Dermis blood vessel endothelial cell (primary cell): ENCODE data around the gene FAIM. TPM values are rescaled to one million over a fixed set of nuclear protein-coding genes. Genes with fewer than 3 reads are reported as not detected.
"Not testable (repeated sequence)": the region's sequence is repeated elsewhere in the genome, so short reads cannot be mapped to it uniquely, and the experiment has no call there.

ENCODE experiments used
- DNase-seq: peaks from one replicate; pipeline ENCODE4 v3.0.0; 2010
- total RNA-seq: library from RNA; depleted of rRNA; stranded (reverse); fragments of >200 nt; gene quantifications from 2 replicates; pipeline ENCODE4 v1.2.3, GENCODE V29; 2014

Gene FAIM
- total RNA-seq, 1 donor from 2014 or later: 5.6 TPM

DNA sequence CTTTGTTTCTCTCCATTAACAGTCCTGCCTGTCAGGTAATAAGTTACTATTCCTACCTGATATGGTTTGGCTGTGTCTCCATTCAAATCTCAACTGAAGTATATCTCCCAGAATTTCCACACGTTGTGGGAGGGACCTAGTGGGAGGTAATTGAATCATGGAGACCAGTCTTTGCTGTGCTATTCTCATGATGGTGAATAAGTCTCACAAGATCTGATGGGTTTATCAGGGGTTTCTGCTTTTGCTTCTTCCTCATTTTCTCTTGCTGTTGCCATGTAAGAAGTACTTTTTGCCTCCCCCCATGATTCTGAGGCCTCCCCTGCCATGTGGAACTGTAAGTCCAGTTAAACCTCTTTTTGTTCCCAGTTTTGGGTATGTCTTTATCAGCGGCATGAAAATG is 6.9 kb upstream of the FAIM start:
- DNase-seq: not testable (repeated sequence)

DNA sequence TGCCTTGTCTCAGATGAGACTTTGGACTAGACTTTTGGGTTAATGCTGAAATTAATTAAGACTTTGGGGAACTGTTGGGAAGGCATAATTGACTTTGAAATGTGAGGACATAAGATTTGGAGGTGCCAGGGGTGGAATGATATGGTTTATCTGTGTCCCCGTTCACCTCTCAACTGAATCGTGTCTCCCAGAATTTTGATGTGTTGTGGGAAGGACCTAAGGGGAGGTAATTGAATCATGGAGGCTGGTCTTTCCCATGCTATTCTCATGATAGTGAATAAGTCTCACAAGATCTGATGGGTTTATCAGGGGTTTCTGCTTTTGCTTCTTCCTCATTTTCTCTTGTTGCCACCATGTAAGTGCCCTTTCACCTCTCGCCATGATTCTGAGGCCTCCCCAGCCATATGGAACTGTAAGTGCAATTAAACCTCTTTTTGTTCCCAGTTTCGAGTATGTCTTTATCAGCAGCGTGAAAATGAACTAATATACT is 4.4 kb upstream of the FAIM start:
- DNase-seq: not testable (repeated sequence)

DNA sequence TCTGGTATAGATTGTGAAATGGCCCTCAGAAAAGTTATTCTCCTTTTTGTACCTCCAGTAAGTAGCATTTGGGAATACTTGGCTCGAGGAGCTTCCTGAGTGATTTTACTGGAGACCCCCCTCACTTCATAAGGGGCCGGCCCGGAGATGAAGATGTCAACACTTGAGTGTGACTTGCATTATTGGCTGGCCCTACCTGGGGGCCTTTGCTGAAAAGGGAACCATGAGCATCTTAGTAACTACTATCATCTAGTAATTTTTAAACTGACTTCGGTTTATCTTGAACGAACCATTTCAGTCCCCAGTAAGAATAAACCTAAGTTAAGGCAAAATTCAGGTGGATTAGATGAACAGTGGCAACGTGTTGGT is 1.3 kb downstream of the FAIM start:
- DNase-seq: no peak

DNA sequence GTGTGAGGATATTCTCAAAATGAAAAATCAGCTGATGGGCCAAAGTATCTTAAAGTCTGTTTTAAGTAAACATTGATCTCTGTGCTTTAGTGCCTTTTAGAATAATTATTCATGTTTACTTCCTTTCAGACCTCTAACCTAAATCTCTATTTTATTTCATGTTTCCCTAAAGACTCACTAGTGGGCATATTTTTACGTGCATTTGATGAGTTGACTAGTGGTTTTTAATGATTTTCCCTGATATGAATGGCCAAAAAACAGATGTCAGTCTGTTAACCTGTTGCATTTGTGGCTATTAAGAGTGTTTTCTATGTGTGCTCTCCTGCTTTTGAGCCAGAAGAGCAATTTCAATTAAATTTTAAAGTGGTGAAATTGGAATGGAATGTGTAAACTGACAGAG is 6.9 kb downstream of the FAIM start:
- DNase-seq: no peak

DNA sequence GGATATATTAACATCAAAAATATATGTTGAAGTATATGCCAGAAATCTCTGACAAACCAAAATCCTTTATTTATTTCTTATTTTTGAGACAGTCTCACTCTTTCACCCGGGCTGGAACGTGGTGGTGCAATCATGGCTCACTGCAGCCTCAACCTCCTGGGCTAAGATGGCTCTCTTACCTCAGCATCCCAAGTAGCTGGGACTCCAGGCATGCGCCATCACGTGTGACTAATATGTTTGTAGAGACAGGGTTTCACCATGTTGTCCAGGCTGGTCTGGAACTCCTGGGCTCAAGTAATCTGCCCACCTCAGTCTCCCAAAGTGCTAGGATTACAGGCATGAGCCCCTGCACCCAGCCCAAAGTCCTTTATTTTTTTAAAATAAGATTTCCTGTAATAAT is 11.9 kb downstream of the FAIM start:
- DNase-seq: no peak

DNA sequence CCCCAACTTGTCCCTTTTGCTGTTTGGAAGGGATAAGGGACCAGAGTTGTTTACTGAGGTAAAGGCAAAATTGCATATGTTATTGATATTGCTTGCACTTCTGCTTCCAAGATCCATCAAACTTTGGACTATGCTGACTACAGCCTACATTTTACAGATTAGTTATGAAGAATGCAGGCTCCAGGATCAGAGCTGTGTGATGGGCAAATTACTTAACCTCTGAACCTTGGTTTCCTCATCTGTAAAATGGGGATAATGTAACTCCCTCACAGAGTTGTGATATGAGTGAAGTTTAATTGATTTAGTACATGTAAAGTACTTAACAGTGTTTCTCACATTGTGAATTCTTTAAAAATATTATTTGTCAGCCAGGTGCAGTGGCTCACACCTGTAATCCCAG is 15.9 kb downstream of the FAIM start:
- DNase-seq: no peak

DNA sequence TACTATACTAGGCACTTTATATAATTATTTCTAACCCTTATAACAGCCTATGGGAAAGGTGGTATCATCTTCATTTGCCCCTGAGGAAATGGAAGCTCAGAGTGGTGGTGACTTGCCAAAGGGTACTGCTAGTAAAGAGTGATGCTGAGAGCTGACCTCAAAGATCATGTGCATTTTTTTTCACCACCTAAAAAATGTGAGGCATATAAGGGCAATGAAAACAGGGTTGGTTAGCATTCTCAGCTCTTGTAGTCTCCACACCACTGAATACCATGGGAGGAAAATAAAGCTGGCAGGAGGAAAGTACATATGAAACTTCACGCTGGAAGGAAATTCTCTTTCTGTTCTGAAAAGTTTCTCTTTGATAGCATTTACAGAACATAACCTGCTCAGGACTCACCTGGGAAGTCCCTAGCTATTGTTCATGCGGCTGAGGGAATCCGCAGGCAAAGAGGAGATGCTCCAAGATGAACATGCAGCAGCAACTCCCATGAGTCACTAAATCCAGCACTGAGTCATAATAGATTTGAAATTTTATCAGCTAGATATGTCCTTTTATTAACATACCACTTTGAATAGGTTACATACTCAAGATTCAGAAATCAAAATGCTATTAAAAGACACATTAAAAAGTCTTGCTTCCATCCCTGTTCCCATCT is 17.3 kb downstream of the FAIM start:
- DNase-seq: peak; percentile 15

DNA sequence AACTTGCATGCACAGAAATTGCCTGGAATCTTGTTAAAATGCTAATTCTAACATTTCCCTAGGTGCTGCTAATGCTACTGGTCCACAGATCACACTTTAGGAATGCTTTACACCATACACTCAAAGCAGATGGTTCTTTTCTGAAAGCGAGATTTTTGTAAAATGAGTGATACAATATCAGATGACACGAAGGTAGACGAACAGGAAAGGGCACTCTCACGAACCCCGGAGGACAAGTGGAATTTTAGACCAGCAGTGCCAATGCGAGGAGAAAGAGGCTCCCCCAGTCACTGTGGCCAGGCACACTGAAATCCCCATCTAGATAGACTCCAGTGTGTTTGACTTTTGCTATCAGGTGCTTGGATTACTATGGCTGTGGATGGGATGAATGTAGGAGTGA is 21.0 kb downstream of the FAIM start:
- no peak for DNase-seq

DNA sequence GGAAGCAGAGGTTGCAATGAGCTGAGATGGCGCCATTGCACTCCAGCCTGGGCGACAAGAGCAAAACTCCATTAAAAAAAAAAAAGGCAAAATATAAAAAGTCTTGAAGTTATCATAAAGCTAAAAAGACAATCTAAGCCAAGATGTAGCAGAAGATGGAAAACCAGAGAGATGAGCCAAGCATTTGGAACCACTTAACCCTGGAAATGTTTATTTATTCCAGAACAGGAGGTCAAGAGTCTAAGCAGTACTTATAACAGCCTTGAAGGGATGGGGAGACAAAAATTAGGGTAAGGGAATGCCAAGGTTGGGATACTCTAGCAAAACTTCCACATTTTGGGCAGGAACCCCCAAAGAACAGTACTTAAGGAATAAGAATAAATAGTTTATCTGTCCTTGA is 30.1 kb downstream of the FAIM start:
- no peak for DNase-seq

DNA sequence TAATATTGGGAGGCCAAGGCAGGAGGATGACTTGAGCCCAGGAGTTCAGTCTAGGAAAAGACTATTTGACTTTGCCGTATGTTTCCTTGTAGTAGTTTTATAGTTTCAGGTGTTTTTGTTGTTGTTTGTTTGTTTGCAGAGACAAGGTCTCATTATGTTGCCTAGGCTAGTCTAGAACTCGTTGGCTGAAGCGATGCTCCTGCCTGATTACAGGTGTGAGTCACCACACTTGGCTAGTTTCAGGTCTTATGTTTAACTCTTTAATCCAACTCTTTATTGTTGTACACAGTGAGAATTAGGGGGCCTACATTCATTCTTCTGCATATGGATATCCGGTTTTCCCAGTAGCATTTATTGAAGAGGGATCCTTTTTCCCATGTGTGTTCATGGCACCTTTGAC is 32.0 kb downstream of the FAIM start:
- no peak for DNase-seq

DNA sequence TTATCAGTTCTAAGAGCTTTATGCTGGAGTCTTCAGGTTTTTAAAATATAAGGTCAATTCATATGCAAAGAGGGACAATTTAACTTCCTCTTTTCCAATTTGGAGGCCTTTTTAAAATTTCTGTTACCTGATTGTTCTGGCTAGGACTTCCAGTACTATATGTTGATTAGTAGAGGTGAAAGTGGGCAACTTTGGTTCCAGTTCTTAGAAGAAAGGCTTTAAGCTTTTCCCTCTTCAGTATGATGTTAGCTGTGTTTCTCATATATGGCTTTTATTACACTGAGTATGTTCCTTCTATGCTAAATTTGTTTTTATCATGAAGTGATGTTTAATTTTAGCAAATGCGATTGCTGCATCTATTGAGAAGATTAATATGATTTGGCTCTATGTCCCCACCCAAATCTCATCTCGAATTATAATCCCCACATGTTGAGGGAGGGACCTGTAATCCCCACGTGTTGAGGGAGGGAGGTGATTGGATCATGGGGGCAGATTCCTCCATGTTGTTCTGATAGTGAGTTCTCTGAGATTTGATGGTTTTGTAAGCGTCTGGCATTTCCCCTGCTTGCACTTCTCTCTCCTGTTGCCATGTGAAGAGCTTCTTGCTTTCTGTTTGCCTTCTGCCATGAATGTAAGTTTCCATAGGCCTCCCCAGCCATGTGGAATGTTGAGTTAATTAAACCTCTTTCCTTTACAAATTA is 33.8 kb downstream of the FAIM start:
- DNase-seq: no peak

DNA sequence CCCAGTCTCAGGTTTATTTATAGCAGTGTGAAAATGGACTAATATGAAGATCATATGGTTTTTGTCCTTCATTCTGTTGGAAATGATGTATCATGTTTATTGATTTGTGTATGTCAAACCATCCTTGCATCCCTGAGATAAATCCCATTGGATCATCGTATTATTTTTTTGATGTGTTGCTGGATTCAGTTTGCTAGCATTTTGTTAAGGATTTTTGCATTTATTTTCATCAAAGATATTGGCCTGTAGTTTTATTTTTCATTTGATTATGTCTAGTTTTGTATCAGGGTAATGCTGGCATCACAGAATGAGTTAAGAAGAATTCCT is 34.3 kb downstream of the FAIM start:
- no peak for DNase-seq

DNA sequence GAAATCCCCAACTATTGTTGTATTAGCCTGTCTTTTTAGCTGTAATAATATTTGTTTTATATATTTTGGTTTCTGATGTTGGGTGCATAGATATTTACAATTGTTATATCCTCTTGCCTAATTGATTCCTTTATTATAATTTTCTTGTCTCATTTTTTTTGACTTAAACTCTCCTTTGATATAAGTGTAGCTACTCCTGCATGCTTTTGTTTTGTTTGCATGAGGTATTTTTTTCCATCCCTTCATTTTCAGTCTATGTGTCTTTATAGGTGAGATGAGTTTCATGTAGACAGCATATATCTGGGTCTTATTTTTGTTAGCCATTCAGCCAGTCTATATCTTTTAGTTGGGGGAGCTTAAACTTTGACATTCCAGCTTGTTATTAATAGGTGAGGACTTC is 37.4 kb downstream of the FAIM start:
- DNase-seq: no peak

DNA sequence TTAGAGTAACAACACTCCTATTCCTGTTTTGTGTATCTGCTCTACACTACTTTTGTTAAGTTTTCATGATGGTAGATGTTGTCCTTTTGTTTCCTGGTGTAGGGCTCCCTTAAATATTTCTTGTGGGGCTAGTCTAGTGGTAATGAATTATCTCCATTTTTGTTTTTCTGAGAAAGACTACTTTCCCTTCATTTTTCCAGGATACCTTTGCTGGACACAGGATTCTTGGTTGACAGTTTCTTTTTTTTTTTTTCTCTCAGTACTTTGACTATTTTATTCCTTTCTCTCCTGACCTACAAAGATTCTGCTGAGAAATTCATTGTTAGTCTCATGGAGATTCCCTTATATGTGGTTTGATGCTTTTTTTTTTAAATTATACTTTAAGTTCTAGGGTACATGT is 37.9 kb downstream of the FAIM start:
- no peak for DNase-seq

DNA sequence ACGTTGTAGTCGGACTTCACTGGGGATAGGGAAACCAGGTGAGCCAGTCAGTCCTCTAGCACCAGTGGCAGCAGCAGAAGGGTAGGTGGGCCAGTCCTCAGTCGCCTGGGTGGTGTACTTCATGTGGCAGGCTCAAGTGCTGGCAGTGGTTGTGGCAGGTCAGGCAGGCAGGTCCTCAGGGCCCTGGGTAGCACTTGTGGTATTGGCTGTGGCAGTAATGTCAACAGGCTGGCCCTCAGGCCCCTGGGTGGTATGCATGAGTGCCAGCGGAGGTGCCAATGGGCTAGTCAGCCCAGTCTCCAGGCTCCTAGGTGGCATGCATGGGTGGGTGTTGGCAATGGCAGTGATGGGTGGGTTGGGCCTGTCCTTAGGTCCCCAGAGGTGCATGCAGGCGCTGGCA is 40.6 kb downstream of the FAIM start:
- no peak for DNase-seq

DNA sequence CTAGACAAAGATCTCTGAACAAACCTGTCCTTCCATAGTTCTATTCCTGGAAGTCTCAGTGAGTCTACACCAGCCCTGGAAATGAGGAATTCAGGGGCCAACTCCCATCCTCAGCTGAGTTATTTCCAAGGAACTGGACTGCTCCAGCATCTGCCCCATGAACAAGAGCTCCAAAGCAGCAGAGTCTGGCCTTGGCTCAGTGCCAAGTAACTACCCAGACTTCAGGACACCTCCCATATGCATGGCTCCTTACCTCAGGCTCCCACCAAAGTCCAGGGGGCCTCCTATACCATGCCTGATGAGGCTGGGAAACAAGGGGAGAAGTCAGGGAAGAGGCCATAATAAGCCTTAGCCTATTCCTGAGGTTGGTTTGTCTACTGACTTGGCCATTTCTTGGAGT is 45.0 kb downstream of the FAIM start:
- peak; percentile 13 for DNase-seq

DNA sequence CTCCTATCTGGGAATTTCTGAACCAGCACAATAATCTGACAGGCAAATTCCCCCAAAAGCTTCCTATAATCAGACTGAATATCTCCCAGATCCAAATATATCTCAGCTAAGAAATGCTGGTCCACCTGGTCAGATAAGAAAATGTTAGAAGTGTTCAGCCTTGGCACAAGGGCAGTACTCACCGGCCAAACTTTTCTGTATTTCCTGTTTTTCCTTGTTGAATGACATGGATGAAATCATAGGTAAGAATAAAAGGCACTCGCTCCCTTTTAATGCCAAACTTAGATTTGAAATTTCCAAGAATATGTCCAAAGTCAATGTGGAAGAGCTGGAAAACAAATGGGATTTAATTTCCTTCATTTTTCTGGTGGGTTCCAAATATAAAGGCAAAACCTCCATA is 48.9 kb downstream of the FAIM start:
- DNase-seq: no peak

DNA sequence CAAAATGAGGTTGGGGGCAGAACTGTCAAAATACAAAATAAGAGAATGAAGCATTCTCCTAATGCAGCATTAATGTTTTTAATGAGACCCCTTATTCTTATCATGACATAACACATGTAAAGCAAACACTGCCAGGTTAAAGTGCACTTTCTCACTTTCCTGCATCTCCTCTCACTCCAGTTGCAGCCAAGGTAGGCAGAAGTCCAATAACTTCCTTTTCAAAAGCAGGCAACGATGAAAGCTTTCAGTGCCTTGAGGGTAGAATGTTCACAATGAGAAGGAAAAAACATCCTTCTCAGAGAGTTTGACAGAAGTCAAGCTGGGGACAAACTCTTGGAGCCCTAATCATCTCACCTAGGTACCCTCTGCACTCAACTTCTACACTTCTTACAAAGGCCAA is 59.5 kb downstream of the FAIM start:
- DNase-seq: no peak

DNA sequence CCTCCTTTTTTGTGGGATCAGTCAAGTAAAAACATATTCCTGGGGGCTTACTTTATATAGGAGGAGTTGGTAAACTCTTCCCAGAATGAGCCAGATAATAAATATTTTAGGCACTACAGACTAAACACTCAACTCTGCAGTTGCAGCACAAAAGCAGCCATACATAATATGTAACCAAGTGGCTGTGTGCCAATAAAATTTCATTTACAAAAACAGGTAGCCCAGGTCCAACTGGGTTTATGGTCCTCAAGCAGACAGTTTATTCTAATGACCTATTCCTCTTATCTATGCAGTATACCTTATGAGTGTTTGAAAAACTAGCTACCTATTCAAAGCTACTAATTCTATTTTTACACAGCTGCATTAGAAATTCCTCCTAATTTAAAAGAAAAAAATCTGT is 61.8 kb downstream of the FAIM start:
- no peak for DNase-seq

DNA sequence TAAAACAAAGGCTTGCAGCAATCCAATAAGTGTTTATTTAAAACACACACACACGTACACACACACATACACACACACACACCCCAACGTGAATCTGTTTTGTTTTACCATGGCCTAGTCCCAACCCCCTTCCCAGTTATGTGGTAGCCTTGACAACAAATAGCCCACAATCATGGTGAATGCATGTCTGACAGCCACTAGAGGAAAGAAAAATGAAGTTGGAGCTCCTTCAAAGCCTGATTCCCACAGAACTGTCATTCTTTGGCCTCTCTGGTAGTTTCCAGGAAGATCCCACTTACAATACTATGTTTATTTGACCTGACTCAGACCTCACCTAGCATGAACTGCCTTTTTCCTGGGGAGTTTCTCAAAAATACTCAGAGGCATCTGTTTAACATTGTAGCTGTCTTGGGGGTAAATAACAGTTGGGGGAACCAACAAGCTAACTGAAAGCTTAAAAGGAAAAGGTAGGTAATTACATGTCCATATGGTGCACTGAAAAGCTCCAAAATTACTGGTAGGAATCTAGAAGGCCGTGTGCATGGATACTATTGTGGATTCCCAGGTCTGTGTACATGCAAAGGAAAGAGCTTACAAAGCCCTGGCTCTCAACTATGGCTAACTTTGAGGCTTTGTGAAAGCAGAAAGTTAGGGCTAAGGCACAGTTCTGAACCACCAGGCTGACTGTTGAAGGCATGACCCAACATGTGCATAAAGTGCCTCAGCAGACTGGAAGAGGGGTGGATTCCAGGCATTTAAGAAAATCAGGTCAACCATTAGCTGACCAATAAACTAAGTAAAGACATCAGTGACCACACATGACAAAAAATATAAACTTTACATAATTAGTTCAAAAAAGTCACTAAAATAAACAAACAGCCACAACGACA is 65.3 kb downstream of the FAIM start:
- DNase-seq: peak; percentile 39

DNA sequence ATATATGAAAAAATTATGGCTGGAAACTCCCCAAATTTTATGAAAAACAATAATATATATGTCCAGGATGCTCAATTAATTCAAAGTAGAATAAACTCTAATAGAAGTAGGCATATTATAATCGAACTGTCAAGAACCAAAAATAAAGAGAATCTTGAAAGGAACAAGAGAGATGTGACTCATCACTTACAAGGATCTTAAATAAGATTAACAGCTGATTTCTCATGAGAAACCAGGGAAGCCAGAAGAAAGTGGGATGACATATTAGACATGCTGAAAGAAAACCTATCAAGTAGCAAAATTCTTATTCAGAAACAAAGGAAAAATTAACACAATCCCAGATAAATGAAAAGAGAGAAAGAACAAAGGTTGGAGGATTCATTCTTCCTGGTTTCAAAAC is 66.8 kb downstream of the FAIM start:
- peak; percentile 15 for DNase-seq

DNA sequence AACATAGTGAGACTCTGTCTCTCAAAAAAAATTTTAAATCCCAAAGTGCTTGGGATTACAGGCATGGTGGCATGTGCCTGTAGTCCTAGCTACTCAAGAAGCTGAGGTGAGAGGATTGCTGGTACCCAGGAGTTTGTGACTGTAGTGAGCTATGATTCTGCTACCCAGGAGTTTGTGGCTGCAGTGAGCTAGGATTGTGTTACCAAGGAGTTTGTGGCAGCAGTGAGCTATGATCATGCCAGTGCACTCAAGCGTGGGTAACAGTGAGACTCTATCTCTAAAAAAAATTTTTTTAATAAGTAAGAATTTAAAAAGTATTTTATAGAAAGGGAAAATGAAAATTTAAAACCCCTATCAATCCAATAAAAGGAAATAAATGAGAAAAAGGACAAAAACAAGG is 69.5 kb downstream of the FAIM start:
- no peak for DNase-seq

DNA sequence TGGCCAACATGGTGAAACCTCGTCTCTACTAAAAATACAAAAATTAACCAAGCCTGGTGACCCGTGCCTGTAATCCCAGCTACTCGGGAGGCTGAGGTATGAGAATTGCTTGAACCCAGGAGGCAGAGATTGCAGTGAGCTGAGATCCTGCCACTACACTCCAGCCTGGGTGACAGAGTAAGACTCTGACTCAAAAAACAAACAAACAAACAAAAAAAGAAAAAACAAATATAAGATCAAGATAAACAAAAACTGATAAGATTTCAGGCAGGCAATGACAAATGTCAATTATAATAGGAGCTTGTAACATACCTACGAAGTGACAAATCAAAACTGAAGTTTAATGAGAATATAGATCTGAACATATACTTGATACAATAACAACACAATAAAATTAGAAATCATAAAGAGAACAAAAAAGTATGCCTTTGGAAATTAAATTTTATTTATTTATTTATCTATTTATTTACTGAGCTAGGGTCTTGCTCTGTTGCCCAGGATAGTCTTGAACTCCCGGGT is 70.4 kb downstream of the FAIM start:
- DNase-seq: no peak

DNA sequence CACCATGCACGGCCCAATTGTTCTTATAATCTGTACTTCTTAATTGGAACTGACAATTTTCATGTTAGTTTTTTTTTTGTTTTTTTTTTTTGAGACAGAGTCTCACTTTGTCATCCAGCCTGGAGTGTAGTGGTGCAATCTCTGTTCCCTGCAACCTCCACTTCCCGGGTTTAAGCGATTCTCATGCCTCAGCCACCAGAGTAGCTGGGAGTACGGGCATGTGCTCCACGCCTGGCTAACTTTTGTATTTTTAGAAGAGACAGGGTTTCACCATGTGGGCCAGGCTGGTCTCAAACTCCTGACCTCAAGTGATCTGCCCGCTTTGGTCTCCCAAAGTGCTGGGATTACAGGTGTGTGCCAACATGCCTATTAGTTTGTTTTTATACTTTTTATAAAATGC is 72.4 kb downstream of the FAIM start:
- not testable (repeated sequence) for DNase-seq
